NCI-H146 (cell line): ENCODE data around the gene ZNHIT1.
"Not testable (repeated sequence)": the region's sequence is repeated elsewhere in the genome, so short reads cannot be mapped to it uniquely, and the experiment has no call there.

Experiments
- DNase-seq: peaks from one replicate; lab custom pipeline; 2025; lab: John Stamatoyannopoulos, UW

The ZNHIT1 gene

GRCh38 chr7:101241443-101242349, 23.7 kb downstream of the ZNHIT1 start:
- no peak for DNase-seq

- DNase-seq, result peak; percentile 16
These were observed 25.8 kb downstream of the ZNHIT1 start for GRCh38 chr7:101243646-101244374.

- DNase-seq, result peak; percentile 92
These were observed 26.6 kb downstream of the ZNHIT1 start, which contains the start of gene FIS1 for GRCh38 chr7:101244375-101245146. TSS of gene FIS1 (minus strand) at chr7:101245081. CDS start at chr7:101245004, 77 bp downstream.

- no peak for DNase-seq
These were observed 27.2 kb downstream of the ZNHIT1 start for GRCh38 chr7:101245147-101245668.

GRCh38 chr7:101248276-101248675, 30.3 kb downstream of the ZNHIT1 start:
- DNase-seq, result no peak

GRCh38 chr7:101250324-101250723, 32.4 kb downstream of the ZNHIT1 start:
- no peak for DNase-seq

- peak; percentile 97 for DNase-seq
These were observed 34.1 kb downstream of the ZNHIT1 start for GRCh38 chr7:101251871-101252659.

- not testable (repeated sequence) for DNase-seq
These were observed 35.2 kb downstream of the ZNHIT1 start for GRCh38 chr7:101253199-101253598.

- no peak for DNase-seq
These were observed 37.8 kb downstream of the ZNHIT1 start for GRCh38 chr7:101255796-101256195.

GRCh38 chr7:101258243-101258731, 40.3 kb downstream of the ZNHIT1 start:
- DNase-seq, result no peak

GRCh38 chr7:101264102-101264706, 46.2 kb downstream of the ZNHIT1 start:
- not testable (repeated sequence) for DNase-seq

GRCh38 chr7:101265622-101266516, 47.9 kb downstream of the ZNHIT1 start:
- no peak for DNase-seq

GRCh38 chr7:101269664-101270063, 51.7 kb downstream of the ZNHIT1 start:
- no peak for DNase-seq

GRCh38 chr7:101271021-101271420, 53.1 kb downstream of the ZNHIT1 start:
- DNase-seq, result no peak

- DNase-seq, result no peak
These were observed 55.2 kb downstream of the ZNHIT1 start for GRCh38 chr7:101273206-101273605.
